Spinal cord (tissue), 10 donors: ENCODE measurements around the gene CABLES2. TPM values are rescaled to one million over a fixed set of nuclear protein-coding genes. Genes with fewer than 3 reads are reported as not detected.

Experiments used
- DNase-seq, 6 donors: peaks; one replicate each; pipeline versions ENCODE4 v3.0.0 to v3.0.0-alpha.2; 2013 to 2015; ENCODE audit warnings: low spot score in 6 of 6, low read depth in 4 of 6
- H3K27ac ChIP-seq: one replicate; pipeline ENCODE4 v1.5.1; 2013; ENCODE audit warnings: low read depth, low read length, control low read depth
- H3K27me3 ChIP-seq: one replicate; pipeline ENCODE4 v1.6.1; 2013; ENCODE audit warnings: low read length; ENCODE audit not compliant: control insufficient read depth, insufficient read depth
- H3K36me3 ChIP-seq: one replicate; pipeline ENCODE4 v1.6.1; 2013; ENCODE audit warnings: low read length; ENCODE audit not compliant: control insufficient read depth, insufficient read depth
- H3K4me1 ChIP-seq: one replicate; pipeline ENCODE4 v1.6.1; 2013; ENCODE audit warnings: low read length; ENCODE audit not compliant: control insufficient read depth, insufficient read depth
- H3K4me3 ChIP-seq: one replicate; pipeline ENCODE4 v1.5.1; 2013; ENCODE audit warnings: low read depth, low read length, control low read depth
- H3K9me3 ChIP-seq: one replicate; pipeline ENCODE4 v1.6.1; 2013; ENCODE audit warnings: low read length; ENCODE audit not compliant: control insufficient read depth, insufficient read depth
- WGBS: methylation state at CpG from one replicate; pipeline ENCODE4 v1.1.5; 2013; ENCODE audit warnings: missing lambda C conversion rate; ENCODE audit not compliant: insufficient coverage; 5-methylcytosine and 5-hydroxymethylcytosine counted together
- polyA plus RNA-seq, 2 donors: library from polyadenylated mRNA; unstranded; fragments of 120-200 nt; gene quantifications; one replicate each; pipeline ENCODE4 v1.2.1, GENCODE V29; 2013; ENCODE audit not compliant: insufficient read length in 2 of 2
- total RNA-seq, 2 donors: library from RNA; depleted of rRNA in 1 of 2; stranded (reverse); fragments of 120-200 nt in 1 of 2; fragments of >200 nt in 1 of 2; gene quantifications; one replicate each; pipeline versions ENCODE4 v1.2.3 to v1.2.4, GENCODE V29; 2013 to 2014
- donor health status: healthy.

CABLES2 gene
- total and polyA plus RNA-seq, 4 donors = 4.0 to 23.0 (median 14.1) TPM

DNA sequence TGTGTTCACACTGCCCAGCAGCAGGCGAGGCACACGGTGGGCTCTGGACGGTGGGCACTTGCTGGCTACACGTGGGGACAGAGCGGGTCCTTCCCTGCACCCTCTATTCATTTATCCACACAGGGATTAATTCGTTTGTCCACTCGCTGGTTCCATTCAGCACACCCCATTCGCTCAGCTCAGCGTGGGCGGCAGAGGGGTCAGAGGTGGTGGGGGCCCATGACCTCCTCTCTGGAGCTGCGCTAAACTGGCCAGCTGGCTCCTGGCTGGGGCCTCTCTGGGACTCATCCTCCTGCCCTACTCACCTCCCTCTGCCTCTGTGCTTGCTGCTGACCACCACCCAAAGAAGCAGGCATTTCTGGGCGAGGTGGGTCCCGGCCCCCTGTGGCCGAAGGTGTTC is 41.7 kb upstream of the CABLES2 start:
- DNase-seq = no peak
- Histone ChIP-seq H3K4me1 (peaks cover 2% of the 10 kb centered on the region), H3K36me3 (no peaks in the 10 kb centered on the region), H3K4me3 (no peak overlapping the region), H3K9me3 (no peaks in the 10 kb centered on the region), H3K27ac (no peak overlapping the region), H3K27me3 (no peaks in the 10 kb centered on the region)
- WGBS = 52% methylated on average over 11 of the region's 14 CpGs

- no peak overlapping the region for H3K4me3 ChIP-seq
- H3K27me3 ChIP-seq = no peaks in the 10 kb centered on the region
- H3K36me3 ChIP-seq = no peaks in the 10 kb centered on the region
- 81% methylated on average over 10 of the region's 10 CpGs for WGBS
- DNase-seq = no peak
- peaks cover 2% of the 10 kb centered on the region for H3K4me1 ChIP-seq
- H3K27ac ChIP-seq = no peak overlapping the region
- H3K9me3 ChIP-seq = no peaks in the 10 kb centered on the region
Observed at GRCh38 chr20:62448038-62448437, 41.0 kb upstream of the CABLES2 start.

- WGBS = 81% methylated on average over 44 of the region's 44 CpGs
- H3K27me3 ChIP-seq = no peaks in the 10 kb centered on the region
Observed at GRCh38 chr20:62446888-62447869, 40.1 kb upstream of the CABLES2 start.

DNA sequence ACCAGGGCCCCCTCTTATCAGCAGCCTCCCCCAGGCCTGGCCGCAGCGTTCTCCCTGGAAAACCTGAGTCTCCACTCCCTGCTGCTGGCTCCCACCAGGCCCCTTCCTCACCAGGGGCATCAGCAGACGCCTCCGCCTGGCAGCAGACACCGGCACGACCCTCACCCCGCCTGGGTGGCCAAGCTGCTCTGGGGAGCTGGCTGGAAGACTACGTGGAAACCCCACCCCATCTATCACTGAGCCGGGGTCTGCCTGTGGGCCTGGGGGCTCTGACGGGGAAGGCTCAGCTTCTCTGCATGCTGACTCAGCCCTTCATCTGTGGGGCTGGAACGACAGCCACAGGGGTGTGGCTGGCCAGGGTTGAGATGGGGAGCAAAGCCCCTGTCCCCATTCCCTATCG is 39.4 kb upstream of the CABLES2 start:
- Histone ChIP-seq H3K27me3 (no peaks in the 10 kb centered on the region), H3K4me1 (peaks cover 2% of the 10 kb centered on the region), H3K27ac (no peak overlapping the region), H3K36me3 (no peaks in the 10 kb centered on the region), H3K4me3 (no peak overlapping the region), H3K9me3 (no peaks in the 10 kb centered on the region)
- no peak for DNase-seq
- 56% methylated on average over 10 of the region's 12 CpGs for WGBS

More at GRCh38 chr20:62446888-62447869, 40.1 kb upstream of the CABLES2 start:
- H3K4me3 ChIP-seq = no peak overlapping the region
- DNase-seq = no peak
- H3K36me3 ChIP-seq = no peaks in the 10 kb centered on the region
- H3K9me3 ChIP-seq = no peaks in the 10 kb centered on the region
- H3K4me1 ChIP-seq = peaks cover 2% of the 10 kb centered on the region
- no peak overlapping the region for H3K27ac ChIP-seq

- no peaks in the 10 kb centered on the region for H3K36me3 ChIP-seq
- no peaks in the 10 kb centered on the region for H3K27me3 ChIP-seq
- 89% methylated on average over 24 of the region's 36 CpGs for WGBS
- DNase-seq = no peak
- H3K4me3 ChIP-seq = no peak overlapping the region
- no peak overlapping the region for H3K27ac ChIP-seq
- H3K4me1 ChIP-seq = peaks cover 2% of the 10 kb centered on the region
- no peaks in the 10 kb centered on the region for H3K9me3 ChIP-seq
Observed at GRCh38 chr20:62445553-62446340, 38.7 kb upstream of the CABLES2 start.

DNA sequence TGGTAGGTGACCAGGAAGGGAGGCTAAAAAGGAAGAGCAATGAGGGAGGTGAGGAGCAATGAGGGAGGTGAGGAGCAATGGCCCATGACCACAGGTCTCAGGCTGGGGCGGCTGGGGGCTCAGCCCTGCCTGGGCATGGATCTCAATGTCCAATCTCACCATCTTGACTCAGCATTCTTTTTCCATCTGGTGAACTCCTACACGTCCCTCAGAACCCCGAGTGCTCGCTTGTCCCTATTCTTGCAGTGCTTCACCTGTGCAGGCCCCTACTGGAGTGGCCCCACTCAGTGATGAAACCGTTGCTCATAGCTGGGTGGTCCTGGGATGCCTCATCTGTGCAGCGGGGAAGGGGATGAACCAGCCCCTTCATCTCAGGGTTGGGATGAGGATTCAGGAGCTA is 37.2 kb upstream of the CABLES2 start:
- H3K27me3 ChIP-seq = no peaks in the 10 kb centered on the region
- no peak overlapping the region for H3K27ac ChIP-seq
- DNase-seq = no peak
- H3K9me3 ChIP-seq = no peaks in the 10 kb centered on the region
- 89% methylated on average over 5 of the region's 6 CpGs for WGBS
- H3K36me3 ChIP-seq = no peaks in the 10 kb centered on the region
- H3K4me1 ChIP-seq = peaks cover 1% of the 10 kb centered on the region
- no peak overlapping the region for H3K4me3 ChIP-seq

- no peaks in the 10 kb centered on the region for H3K9me3 ChIP-seq
- no peaks in the 10 kb centered on the region for H3K36me3 ChIP-seq
- no peak overlapping the region for H3K27ac ChIP-seq
- no peaks in the 10 kb centered on the region for H3K27me3 ChIP-seq
- H3K4me3 ChIP-seq = no peak overlapping the region
- peaks cover 16% of the 10 kb centered on the region for H3K4me1 ChIP-seq
- DNase-seq = no peak
- 83% methylated on average over 15 of the region's 16 CpGs for WGBS
Observed at GRCh38 chr20:62441987-62442539, 35.0 kb upstream of the CABLES2 start.

GRCh38 chr20:62439218-62439617 is 32.1 kb upstream of the CABLES2 start:
- H3K27ac ChIP-seq = no peak overlapping the region
- no peak for DNase-seq
- H3K4me1 ChIP-seq = peaks cover 25% of the 10 kb centered on the region
- no peak overlapping the region for H3K4me3 ChIP-seq
- H3K27me3 ChIP-seq = no peaks in the 10 kb centered on the region
- 96% methylated on average over 4 of the region's 5 CpGs for WGBS
- no peaks in the 10 kb centered on the region for H3K9me3 ChIP-seq
- no peaks in the 10 kb centered on the region for H3K36me3 ChIP-seq

DNA sequence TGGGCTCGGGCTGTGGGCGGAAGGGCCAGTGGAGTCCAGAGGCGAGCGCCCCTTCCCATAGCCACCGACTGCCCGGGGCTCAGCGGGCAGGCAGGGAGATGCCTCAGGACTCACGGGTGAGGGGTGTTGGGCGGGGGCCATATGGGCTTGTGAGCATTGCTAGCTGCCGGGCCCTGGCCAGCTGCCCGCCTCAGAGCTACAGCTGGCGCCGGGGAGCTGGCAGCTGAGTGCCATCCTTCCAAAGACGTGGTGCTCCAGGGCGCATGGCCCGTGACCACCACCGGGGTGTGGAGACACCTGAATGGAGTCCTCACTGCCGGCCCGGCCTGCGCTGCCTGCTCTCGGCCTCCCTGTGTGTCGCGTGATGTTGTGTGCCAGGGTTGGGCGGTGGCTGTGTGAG is 30.8 kb upstream of the CABLES2 start:
- Histone ChIP-seq H3K36me3 (no peaks in the 10 kb centered on the region), H3K27ac (no peak overlapping the region), H3K4me1 (peaks cover 38% of the 10 kb centered on the region), H3K9me3 (no peaks in the 10 kb centered on the region), H3K27me3 (no peaks in the 10 kb centered on the region), H3K4me3 (no peak overlapping the region)
- DNase-seq = peak in 3 of 6 donors; percentile 31 to 72 (median 56)
- 39% methylated on average over 24 of the region's 24 CpGs for WGBS
